Heart left ventricle (tissue), 13 donors: ENCODE measurements around the gene CTNNA1.

Source experiments
- CTCF ChIP-seq, 12 donors: fragments of 200-600 bp; sonication (generic) in 4 of 12; IDR thresholded peaks; one replicate each; pipeline versions ENCODE4 v1.5.0 to v1.8.0; 2018 to 2022; ENCODE audit warnings: antibody characterized with exemption in 12 of 12, mild to moderate bottlenecking in 5 of 12
- POLR2A ChIP-seq, 2 donors: fragments of 450-650 bp; IDR thresholded peaks; one replicate each; pipeline ENCODE4 v1.6.1; 2017; ENCODE audit warnings: antibody characterized with exemption in 2 of 2, mild to moderate bottlenecking in 2 of 2, moderate library complexity in 2 of 2
- donor health status: ischemic (EF 13 %, LVEDD 7.1; RV severe dilation, severe dysfunction).
- donor health status: DM: no; HTN: yes; CAD: no.
- donor health status: DM: no; HTN: no; CAD: no.
- donor health status: ischemic (EF 25% LVEDD 6.9; RV normal size, moderate dysfunction).
- donor health status: ischemic (EF 25% LVEDD 5.7; RV mildly dilated, moderate dysfunction).
- donor health status: ischemic (EF 35%, LVEDD 5.7; RV mildly dilated, moderate dysfunction).
- donor health status: nonischemic (EF 11% LVEDD 7.7; RV severe dilation, severe dysfunction).
- donor health status: DM: yes; HTN: yes; CAD: no.
- donor health status: PGD.
- donor health status: ischemic (EF 29% LVEDD 5.4; RV normal size, mild dysfunction).
- donor health status: nonischemic (EF 23%, LVEDD 6.1; RV moderate dilation, normal function).

- TF ChIP-seq CTCF (IDR thresholded peaks at IDR 0.05) (no peak), POLR2A (IDR thresholded peaks at IDR 0.05) (no peak)
These were observed 20.3 kb upstream of the CTNNA1 start for GRCh38 chr5:138732933-138733332.
